Esophagus (tissue), 2 donors: Measurements from ENCODE around the gene METTL9. TPM values are rescaled to one million over a fixed set of nuclear protein-coding genes. Genes with fewer than 3 reads are reported as not detected.

Source experiments
- H3K27ac ChIP-seq, 2 donors: one replicate each; pipeline ENCODE4 v1.5.1; 2013; ENCODE audit warnings: low read depth in 2 of 2, mild to moderate bottlenecking in 2 of 2, inconsistent platforms in 1 of 2, low read length in 1 of 2, moderate library complexity in 1 of 2
- H3K27me3 ChIP-seq, 2 donors: one replicate each; pipeline ENCODE4 v1.6.1; 2013; ENCODE audit warnings: low read length in 2 of 2, control low read depth in 1 of 2, mild to moderate bottlenecking in 1 of 2; ENCODE audit not compliant: insufficient read depth in 2 of 2, control insufficient read depth in 1 of 2
- H3K36me3 ChIP-seq, 2 donors: one replicate each; pipeline ENCODE4 v1.6.1; 2013; ENCODE audit warnings: low read length in 1 of 2; ENCODE audit not compliant: control insufficient read depth in 2 of 2, insufficient read depth in 2 of 2
- H3K4me1 ChIP-seq, 2 donors: one replicate each; pipeline ENCODE4 v1.6.1; 2013; ENCODE audit warnings: low read length in 1 of 2; ENCODE audit not compliant: control insufficient read depth in 2 of 2, insufficient read depth in 2 of 2
- H3K4me3 ChIP-seq, 2 donors: one replicate each; pipeline ENCODE4 v1.5.1; 2013; ENCODE audit warnings: low read length in 2 of 2, mild to moderate bottlenecking in 2 of 2, low read depth in 1 of 2, moderate library complexity in 1 of 2
- H3K9me3 ChIP-seq, 2 donors: one replicate each; pipeline ENCODE4 v1.6.1; 2013; ENCODE audit warnings: mild to moderate bottlenecking in 2 of 2, low read depth in 1 of 2, low read length in 1 of 2, moderate library complexity in 1 of 2; ENCODE audit not compliant: control insufficient read depth in 2 of 2, insufficient read depth in 1 of 2
- WGBS, 2 donors: extraction: QIAGEN DNeasy Blood & Tissue Kit; methylation state at CpG; one replicate each; pipeline ENCODE4 v1.1.7; 2013; 5-methylcytosine and 5-hydroxymethylcytosine counted together
- polyA plus RNA-seq, 2 donors: library from polyadenylated mRNA; stranded (reverse); fragments of 200-250 nt; gene quantifications; one replicate each; pipeline ENCODE4 v1.2.3, GENCODE V29; 2013
- donor health status: healthy with polysubstance abuse.
- donor health status: Bipolar disorder and iron deficiency.

The METTL9 gene
- polyA plus RNA-seq, 2 donors, result 20.7 to 57.0 TPM

DNA sequence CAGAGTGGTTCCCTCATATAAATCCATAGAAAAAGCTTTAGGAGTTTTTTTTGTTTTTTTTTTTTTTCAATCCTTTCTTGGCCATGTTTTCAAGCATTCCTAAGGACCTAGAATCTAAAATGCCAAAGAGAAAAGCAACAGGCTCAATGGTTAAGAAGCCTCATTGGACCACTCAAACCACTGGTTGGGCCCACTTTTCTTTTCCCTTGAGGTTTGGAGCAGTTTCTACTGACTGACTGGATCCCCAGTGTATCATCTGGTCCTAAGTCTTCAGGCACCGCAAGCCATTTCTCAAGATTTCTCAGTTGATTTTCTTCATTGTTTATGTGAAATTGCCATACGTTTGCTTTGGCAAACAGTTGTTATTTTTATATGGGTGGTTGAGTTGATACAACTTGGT lies 14.4 kb downstream of the METTL9 start:
- H3K36me3 ChIP-seq, result no peaks in the 10 kb centered on the region
- H3K4me3 ChIP-seq, result no peak overlapping the region
- H3K27ac ChIP-seq, result no peak overlapping the region
- WGBS, 2 donors, result 84 to 89% methylated on average over 2 of the region's 2 CpGs
- no peaks in the 10 kb centered on the region for H3K27me3 ChIP-seq
- H3K4me1 ChIP-seq, result peaks cover 0 to 2% of the 10 kb centered on the region in 2 donors
- no peaks in the 10 kb centered on the region for H3K9me3 ChIP-seq

DNA sequence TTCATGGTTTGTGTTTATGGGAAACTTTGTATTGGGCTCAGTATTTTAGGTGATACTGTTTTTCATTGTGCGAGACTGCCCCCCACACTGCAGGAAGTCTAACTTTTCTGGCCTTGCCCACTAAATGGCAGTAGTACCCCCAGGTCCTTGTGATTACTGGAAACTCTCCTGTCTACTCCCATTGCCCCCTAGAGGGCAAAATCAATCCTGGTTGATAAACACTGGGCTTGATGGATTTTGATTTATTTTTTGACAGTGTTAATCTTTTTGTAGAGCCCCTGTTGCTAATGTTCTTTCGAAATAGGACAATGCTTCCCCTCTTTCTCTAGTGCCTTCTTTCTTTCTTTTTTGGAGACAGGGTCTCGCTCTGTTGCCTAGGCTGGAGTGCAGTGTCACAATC lies 15.5 kb downstream of the METTL9 start:
- WGBS, 2 donors, result 96 to 97% methylated on average over 3 of the region's 3 CpGs
- Histone ChIP-seq H3K4me1 (no peaks in the 10 kb centered on the region), H3K36me3 (no peaks in the 10 kb centered on the region), H3K27ac (no peak overlapping the region), H3K9me3 (no peaks in the 10 kb centered on the region), H3K27me3 (no peaks in the 10 kb centered on the region), H3K4me3 (no peak overlapping the region)

DNA sequence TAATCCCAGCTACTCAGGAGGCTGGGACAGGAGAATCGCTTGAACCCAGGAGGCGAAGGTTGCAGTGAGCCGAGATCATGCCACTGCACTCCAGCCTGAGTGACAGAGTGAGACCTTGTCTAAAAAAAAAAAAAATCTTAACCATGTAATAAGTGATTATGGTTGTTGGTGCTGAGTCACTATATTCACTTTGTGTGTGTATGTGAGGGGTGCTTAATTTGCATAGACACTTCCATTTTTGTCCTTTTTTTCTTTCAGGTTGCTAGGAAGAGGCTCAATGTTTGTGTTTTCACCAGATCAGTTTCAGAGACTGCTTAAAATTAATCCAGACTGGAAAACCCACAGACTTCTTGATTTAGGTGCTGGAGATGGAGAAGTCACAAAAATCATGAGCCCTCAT lies 18.2 kb downstream of the METTL9 start:
- WGBS, 2 donors, result 95% methylated on average over 3 of the region's 3 CpGs
- H3K4me3 ChIP-seq, result no peak overlapping the region

DNA sequence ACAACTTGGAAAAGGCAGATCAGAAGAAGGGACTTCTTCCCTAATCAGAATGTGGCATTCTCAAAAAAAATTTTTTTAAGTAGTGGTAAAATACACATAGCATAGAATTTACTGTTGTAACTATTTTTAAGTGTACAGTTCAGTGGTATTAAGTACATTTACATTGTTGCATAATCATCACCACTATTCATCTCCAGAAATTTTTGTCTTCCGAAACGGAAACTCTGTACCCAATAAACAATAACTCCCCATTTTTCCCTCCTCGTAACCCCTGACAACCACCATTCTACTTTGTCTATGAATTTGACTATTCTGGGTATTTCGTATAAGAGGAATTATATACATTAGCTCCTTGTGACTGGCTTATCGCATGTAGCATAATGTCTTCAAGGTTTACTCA lies 18.9 kb downstream of the METTL9 start:
- no peaks in the 10 kb centered on the region for H3K36me3 ChIP-seq
- no peak overlapping the region for H3K4me3 ChIP-seq
- H3K4me1 ChIP-seq, result no peaks in the 10 kb centered on the region
- 95 to 98% methylated on average over 5 of the region's 5 CpGs for WGBS, 2 donors
- H3K27ac ChIP-seq, result no peak overlapping the region
- no peaks in the 10 kb centered on the region for H3K27me3 ChIP-seq
- no peaks in the 10 kb centered on the region for H3K9me3 ChIP-seq

More for the DNA sequence above, 18.2 kb downstream of the METTL9 start:
- Histone ChIP-seq H3K4me1 (no peaks in the 10 kb centered on the region), H3K36me3 (no peaks in the 10 kb centered on the region), H3K27ac (no peak overlapping the region), H3K27me3 (no peaks in the 10 kb centered on the region), H3K9me3 (no peaks in the 10 kb centered on the region)

DNA sequence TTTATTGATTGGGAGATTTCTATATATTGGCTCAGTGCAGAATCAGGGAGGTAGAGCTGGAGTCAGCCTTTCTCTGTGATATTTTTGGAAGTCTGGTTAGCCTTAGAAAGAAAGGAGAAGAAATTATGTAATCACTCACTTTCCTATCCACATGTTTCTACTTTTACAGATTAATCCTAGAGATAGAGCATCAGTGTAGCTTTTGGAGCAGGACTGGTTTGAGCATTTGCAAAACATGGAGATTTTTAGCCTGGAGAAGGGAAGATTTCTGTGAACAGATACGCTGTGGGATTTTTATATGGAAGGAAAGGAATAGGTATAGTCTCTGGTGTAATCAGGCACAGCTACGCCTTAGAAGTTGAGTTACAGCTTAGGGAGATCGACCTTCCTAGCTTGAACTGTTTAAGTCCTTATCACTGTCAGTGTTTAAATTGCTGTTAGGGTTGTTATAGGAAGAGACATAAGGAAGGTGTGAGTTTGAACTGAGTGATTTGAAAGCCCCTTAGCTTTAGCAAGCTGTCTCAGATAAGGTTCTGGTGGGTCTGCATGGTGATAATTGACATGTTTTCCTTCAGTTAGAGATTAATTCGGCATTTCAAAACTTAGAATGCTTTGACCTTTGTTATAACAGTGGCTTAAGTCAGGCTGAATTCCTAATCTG lies 20.5 kb downstream of the METTL9 start:
- no peaks in the 10 kb centered on the region for H3K27me3 ChIP-seq
- no peaks in the 10 kb centered on the region for H3K4me1 ChIP-seq
- WGBS, 2 donors, result 92% methylated on average over 4 of the region's 4 CpGs
- H3K9me3 ChIP-seq, result no peaks in the 10 kb centered on the region
- H3K27ac ChIP-seq, result no peak overlapping the region
- no peak overlapping the region for H3K4me3 ChIP-seq
- H3K36me3 ChIP-seq, result no peaks in the 10 kb centered on the region

DNA sequence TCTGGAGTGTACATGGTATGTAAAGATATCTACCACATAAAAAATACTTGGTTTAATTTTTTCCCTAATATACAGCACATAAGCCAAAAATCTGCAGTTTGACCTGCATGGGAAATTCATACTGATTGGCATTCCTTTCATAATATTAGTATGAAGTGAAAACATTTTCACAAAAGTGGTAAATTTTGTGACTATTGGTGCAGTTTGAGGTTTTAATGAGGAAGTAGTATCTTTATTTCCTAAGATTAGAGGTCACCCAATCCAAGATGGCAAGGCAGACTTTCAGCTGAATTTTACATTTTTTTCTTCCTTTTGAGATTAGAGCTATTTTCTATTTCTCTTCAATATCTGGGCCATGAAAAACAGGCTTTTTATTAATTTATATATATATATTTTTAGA lies 21.2 kb downstream of the METTL9 start:
- Histone ChIP-seq H3K27ac (no peak overlapping the region), H3K36me3 (no peaks in the 10 kb centered on the region), H3K4me3 (no peak overlapping the region), H3K4me1 (no peaks in the 10 kb centered on the region), H3K27me3 (no peaks in the 10 kb centered on the region), H3K9me3 (no peaks in the 10 kb centered on the region)

DNA sequence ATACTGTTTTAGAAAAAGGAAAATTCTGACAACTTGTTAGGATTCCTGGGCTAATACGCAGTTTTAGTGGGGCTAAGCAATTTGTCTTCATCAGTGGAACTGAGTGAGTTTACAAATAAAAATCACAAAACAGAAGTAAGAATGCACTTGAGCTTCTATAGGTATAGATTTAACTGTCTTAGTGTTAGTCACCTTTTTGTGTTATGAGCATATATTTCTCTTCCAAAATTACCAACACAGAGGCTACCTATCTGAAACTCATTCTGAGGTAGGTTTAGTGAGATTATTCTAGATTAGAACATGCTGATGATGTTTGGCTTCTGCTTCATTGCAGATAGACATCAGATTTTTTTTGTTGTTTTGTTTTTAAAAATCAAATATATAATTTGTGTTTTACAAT lies 23.2 kb downstream of the METTL9 start:
- Histone ChIP-seq H3K27me3 (no peaks in the 10 kb centered on the region), H3K36me3 (no peaks in the 10 kb centered on the region), H3K4me1 (no peaks in the 10 kb centered on the region), H3K4me3 (no peak overlapping the region), H3K9me3 (no peaks in the 10 kb centered on the region), H3K27ac (no peak overlapping the region)
- 96 to 99% methylated on average over 1 of the region's 1 CpG for WGBS, 2 donors

DNA sequence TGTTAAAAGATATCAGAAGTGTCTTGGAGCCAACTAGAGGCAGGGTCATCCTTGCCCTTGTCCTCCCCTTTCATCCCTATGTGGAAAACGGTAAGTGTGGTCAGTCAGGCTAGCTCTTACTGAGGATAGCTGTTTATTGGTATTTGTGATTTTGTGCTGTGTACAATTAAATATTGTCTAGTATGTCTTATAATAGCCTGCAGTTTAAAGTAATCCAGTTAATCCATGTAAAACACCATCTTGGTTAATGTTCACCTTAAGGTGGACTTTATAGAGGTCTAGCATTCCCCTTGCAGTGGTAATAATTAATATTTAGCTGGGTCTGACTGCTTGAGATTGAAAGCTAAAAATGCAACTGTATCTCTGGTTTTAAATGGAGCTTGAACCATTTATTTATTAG lies 25.6 kb downstream of the METTL9 start:
- Histone ChIP-seq H3K36me3 (no peaks in the 10 kb centered on the region), H3K27me3 (no peaks in the 10 kb centered on the region), H3K4me3 (no peak overlapping the region), H3K27ac (no peak overlapping the region), H3K4me1 (peaks cover 0 to under 1% of the 10 kb centered on the region in 2 donors), H3K9me3 (no peaks in the 10 kb centered on the region)
- WGBS, 2 donors, result 71 to 91% methylated on average over 1 of the region's 1 CpG

DNA sequence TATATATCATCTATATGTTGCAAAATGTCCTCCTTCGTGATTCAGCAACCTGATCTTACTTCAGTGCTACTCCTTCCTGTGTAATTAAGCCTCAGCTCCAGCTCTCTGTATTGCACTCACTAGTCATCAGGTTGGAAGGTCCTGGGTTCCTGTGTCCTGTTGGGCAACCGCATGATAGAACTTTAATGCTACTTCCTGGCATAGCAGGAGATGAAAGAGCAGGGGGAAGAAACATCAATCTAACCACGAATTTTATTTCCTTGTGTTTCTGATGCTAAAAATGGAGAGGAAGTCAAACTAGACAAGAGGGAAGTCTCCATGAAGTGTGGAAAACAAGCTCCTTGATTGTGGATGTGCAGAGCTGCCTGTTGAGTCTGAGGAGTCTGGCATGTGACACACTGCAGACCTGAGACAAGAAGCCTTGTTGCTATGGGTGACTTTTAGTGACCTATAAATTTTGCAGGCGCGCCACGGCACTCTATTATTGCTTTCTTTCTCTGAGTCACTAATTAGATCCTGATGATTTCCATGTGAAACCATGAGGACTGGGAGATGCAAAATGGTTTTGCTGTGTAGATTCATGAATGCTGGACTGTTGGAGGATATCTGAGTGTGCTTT lies 27.4 kb downstream of the METTL9 start:
- no peaks in the 10 kb centered on the region for H3K36me3 ChIP-seq
- no peaks in the 10 kb centered on the region for H3K27me3 ChIP-seq
- no peaks in the 10 kb centered on the region for H3K9me3 ChIP-seq
- H3K27ac ChIP-seq, result peak overlapping the region; percentile 9 to 67
- H3K4me1 ChIP-seq, result peaks cover 0 to 4% of the 10 kb centered on the region in 2 donors
- 52 to 55% methylated on average over 6 of the region's 6 CpGs for WGBS, 2 donors
- H3K4me3 ChIP-seq, result no peak overlapping the region

DNA sequence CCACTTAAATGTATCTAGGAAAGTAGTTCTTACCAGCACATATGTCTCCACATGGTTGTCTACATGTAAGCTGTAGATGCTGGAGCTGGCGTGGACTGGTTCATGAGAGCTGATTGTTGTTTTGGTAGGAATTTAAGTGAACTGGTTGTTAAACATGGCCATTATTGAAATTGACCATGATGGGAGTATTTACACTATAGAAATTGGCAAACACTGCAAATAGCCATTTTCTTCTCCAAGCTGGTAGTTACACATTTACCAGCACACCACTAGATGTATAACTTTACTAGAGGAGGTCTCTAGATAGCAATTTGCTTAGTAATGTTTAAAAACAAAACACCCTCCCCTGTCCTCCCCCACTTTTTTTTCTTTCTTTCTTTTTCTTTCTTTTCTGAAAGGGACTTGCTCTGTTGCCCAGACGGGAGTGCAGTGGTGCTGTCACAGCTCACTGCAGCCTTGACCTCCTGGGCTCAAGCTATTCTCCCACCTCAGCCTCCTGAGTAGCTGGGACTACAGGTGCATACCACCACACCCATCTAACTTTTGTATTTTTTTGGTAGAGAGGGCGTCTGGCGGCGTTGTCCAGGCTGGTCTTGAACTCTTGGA lies 28.8 kb downstream of the METTL9 start:
- Histone ChIP-seq H3K9me3 (no peaks in the 10 kb centered on the region), H3K36me3 (no peaks in the 10 kb centered on the region), H3K27ac (peak overlapping the region in 1 of 2 donors; percentile 49), H3K27me3 (no peaks in the 10 kb centered on the region), H3K4me1 (peaks cover 0 to 4% of the 10 kb centered on the region in 2 donors), H3K4me3 (no peak overlapping the region)
- WGBS, 2 donors, result 96 to 99% methylated on average over 5 of the region's 5 CpGs
